K562 (cell line): Measurements from ENCODE around the gene PRR29. TPM values are rescaled to one million over a fixed set of nuclear protein-coding genes. Genes with fewer than 3 reads are reported as not detected.
A peak's percentile ranks its signal among the peaks of the same experiment; 100 is the strongest.

ENCODE experiments used
- ATAC-seq: fragments of 200-7000 bp; cut with Tn5 transposase; 3 replicates; pipeline ENCODE4 v1.9.1; 2020; ENCODE audit warnings: moderate library complexity
- BruUV-seq: library from RNA; stranded (reverse); fragments of 400-500 nt; replicated peaks from 2 replicates; lab custom pipeline; 2021; lab: Mats Ljungman, UMichigan
- CTCF ChIA-PET: fragments of 300-600 bp; formaldehyde crosslinking; extraction: SDS; loops from one replicate; lab custom pipeline; 2021; ENCODE audit warnings: low intra/inter-chr PET ratio; lab: Yijun Ruan, JAX
- POLR2A ChIA-PET: fragments of 300-600, 350-650 bp; sonication (Branson Sonifier 250); formaldehyde crosslinking; extraction: SDS; loops from one replicate; lab custom pipeline; 2021; ENCODE audit warnings: antibody characterized with exemption, inconsistent platforms; lab: Yijun Ruan, JAX
- DNase-seq, 4 experiments: peaks; one replicate each; pipeline versions ENCODE4 v3.0.0 to v3.0.0-alpha.2; 2011 to 2018; ENCODE audit warnings: low spot score in 3 of 4, mixed read lengths in 3 of 4; ENCODE audit errors: extremely low read depth in 1 of 4
- FAIRE-seq: peaks from 2 replicates; lab custom pipeline; 2011; peaks lifted over from hg19 to GRCh38; lab: Jason Lieb, UNC
- H2AFZ ChIP-seq: 2 replicates; pipeline ENCODE4 v1.6.0; 2011; ENCODE audit warnings: low read depth, low read length, control low read depth, inconsistent platforms
- H3K27ac ChIP-seq: fragments of 200-600 bp; 3 replicates; pipeline ENCODE4 v1.8.0; 2011; ENCODE audit warnings: low read depth, mild to moderate bottlenecking, control low read depth, inconsistent platforms, low read length, moderate library complexity, mixed read lengths; ENCODE audit errors: extremely low read depth
- H3K27me3 ChIP-seq, 2 experiments: fragments of 300-600 bp in 1 of 2; 2 replicates in 1 of 2; 3 replicates in 1 of 2; pipeline versions ENCODE4 v1.6.0 to v1.8.0; 2011; ENCODE audit warnings: inconsistent platforms in 2 of 2, low read length in 2 of 2, mild to moderate bottlenecking in 1 of 2, mixed read lengths in 1 of 2, moderate library complexity in 1 of 2; ENCODE audit not compliant: control insufficient read depth in 2 of 2, insufficient read depth in 2 of 2
- H3K36me3 ChIP-seq: fragments of 300-600 bp; 3 replicates; pipeline ENCODE4 v1.8.0; 2011; ENCODE audit warnings: mild to moderate bottlenecking, low read length, inconsistent platforms; ENCODE audit not compliant: control insufficient read depth, insufficient read depth
- H3K4me1 ChIP-seq, 2 experiments: fragments of 200-600 bp in 1 of 2; replicated peaks in 1 of 2; 2 replicates in 1 of 2; 3 replicates in 1 of 2; pipeline versions ENCODE4 v1.5.1 to v1.8.0; 2011; ENCODE audit warnings: inconsistent platforms in 2 of 2, low read length in 2 of 2, mild to moderate bottlenecking in 1 of 2, mixed read lengths in 1 of 2, moderate library complexity in 1 of 2; ENCODE audit not compliant: control insufficient read depth in 2 of 2, insufficient read depth in 2 of 2
- H3K4me2 ChIP-seq: 2 replicates; pipeline ENCODE4 v1.6.1; 2011; ENCODE audit warnings: low read length, control low read depth, inconsistent platforms, mixed read lengths; ENCODE audit not compliant: insufficient read depth
- H3K4me3 ChIP-seq: fragments of 200-600 bp; sonication (generic), shearing (Covaris generic); 2 replicates; pipeline ENCODE4 v1.5.1; 2016; ENCODE audit warnings: control low read depth, inconsistent platforms
- H3K79me2 ChIP-seq: fragments of 200-600 bp; 3 replicates; pipeline ENCODE4 v1.8.0; 2011; ENCODE audit warnings: low read length, inconsistent platforms; ENCODE audit not compliant: control insufficient read depth, insufficient read depth
- H3K9ac ChIP-seq, 2 experiments: 2 replicates each; pipeline versions ENCODE4 v1.6.0 to v1.6.1; 2011; ENCODE audit warnings: low read depth in 2 of 2, low read length in 2 of 2, control low read depth in 1 of 2, inconsistent platforms in 1 of 2, mild to moderate bottlenecking in 1 of 2, mixed read lengths in 1 of 2; ENCODE audit not compliant: insufficient read depth in 1 of 2
- H3K9me1 ChIP-seq: one replicate; pipeline ENCODE4 v1.6.0; 2011; ENCODE audit warnings: inconsistent platforms, mild to moderate bottlenecking, low read length, moderate library complexity; ENCODE audit not compliant: control insufficient read depth, insufficient read depth
- H3K9me3 ChIP-seq: replicated peaks from 2 replicates; pipeline ENCODE4 v1.5.1; 2011; ENCODE audit warnings: low read depth, low read length, inconsistent platforms; ENCODE audit not compliant: control insufficient read depth, insufficient read depth
- H4K20me1 ChIP-seq: replicated peaks from 2 replicates; pipeline ENCODE4 v1.6.1; 2011; ENCODE audit warnings: low read length, inconsistent platforms, mixed read lengths; ENCODE audit not compliant: control insufficient read depth, insufficient read depth
- ARID2 ChIP-seq: fragments of 450-650 bp; IDR thresholded peaks from 2 replicates; pipeline ENCODE4 v1.6.1; 2017; ENCODE audit warnings: antibody characterized with exemption, mild to moderate bottlenecking
- ARNT ChIP-seq, 2 experiments: fragments of 450-650 bp; IDR thresholded peaks; 2 replicates each; pipeline ENCODE4 v1.6.1; 2016; ENCODE audit warnings: mild to moderate bottlenecking in 1 of 2
- ASH1L ChIP-seq: fragments of 450-650 bp; IDR thresholded peaks from 2 replicates; pipeline ENCODE4 v1.6.1; 2018; ENCODE audit warnings: borderline replicate concordance, mild to moderate bottlenecking, low read depth; ENCODE audit not compliant: partially characterized antibody
- ELF4 ChIP-seq: fragments of 450-650 bp; formaldehyde crosslinking; IDR thresholded peaks from 2 replicates; pipeline ENCODE4 v1.4.0; 2022; ENCODE audit warnings: missing genetic modification characterization
- HDAC1 ChIP-seq, 2 experiments: fragments of 450-650 bp; IDR thresholded peaks; 2 replicates each; pipeline ENCODE4 v1.6.1; 2016 to 2017; ENCODE audit warnings: inconsistent platforms in 1 of 2, mild to moderate bottlenecking in 1 of 2, moderate library complexity in 1 of 2
- JUN ChIP-seq, 2 experiments: sonication (generic) in 1 of 2; formaldehyde crosslinking in 1 of 2; IDR thresholded peaks; 2 replicates each; pipeline versions ENCODE4 v1.6.1 to v1.8.0; 2012 to 2022; ENCODE audit warnings: borderline replicate concordance in 2 of 2, mild to moderate bottlenecking in 2 of 2, improper control_type of control experiment in 1 of 2, low read depth in 1 of 2, low read length in 1 of 2, missing genetic modification reagents in 1 of 2
- SMARCA5 ChIP-seq: fragments of 450-650 bp; IDR thresholded peaks from 2 replicates; pipeline ENCODE4 v1.6.1; 2016
- TOE1 ChIP-seq, 2 experiments: fragments of 450-650 bp in 1 of 2; sonication (generic) in 1 of 2; formaldehyde crosslinking in 1 of 2; IDR thresholded peaks; 2 replicates each; pipeline versions ENCODE4 v1.7.1 to v1.8.0; 2016 to 2022; ENCODE audit warnings: borderline replicate concordance in 2 of 2, mild to moderate bottlenecking in 2 of 2, antibody characterized with exemption in 1 of 2, inconsistent platforms in 1 of 2, low read depth in 1 of 2, missing genetic modification reagents in 1 of 2, moderate library complexity in 1 of 2
- WGBS: fragments of 100-300 bp; shearing (Covaris generic); methylation state at CpG from one replicate; pipeline ENCODE4 v1.1.6; 2016; ENCODE audit warnings: low coverage, mixed read lengths; ENCODE audit not compliant: insufficient coverage; ENCODE audit errors: missing lambda C conversion rate; 5-methylcytosine and 5-hydroxymethylcytosine counted together
- in situ Hi-C: fragments of 300-500 bp; cut with MboI; formaldehyde crosslinking; loops from 4 replicates; pipeline ENCODE4 v1.15.0; 2018; ENCODE audit warnings: inconsistent platforms, mixed read lengths
- intact Hi-C: fragments of 100-400 bp; cut with micrococcal nuclease; formaldehyde crosslinking; loops from 2 replicates; pipeline ENCODE4 v1.14.2; 2022
- polyA plus RNA-seq, 8 experiments: library from polyadenylated mRNA; depleted of rRNA in 4 of 8; stranded (reverse) in 5 of 8; unstranded in 3 of 8; fragments of >200 nt; fragmentation: Nextera tagmentation in 2 of 8; fragmentation: Illumina TruSeq in 1 of 8; extraction: Ambion mirVana in 2 of 8; extraction: Trizol in 1 of 8; gene quantifications; 2 replicates each; pipeline versions ENCODE4 v1.2.1 to v1.2.3, GENCODE V29; 2011 to 2014; ENCODE audit warnings: inconsistent platforms in 1 of 8, missing spikeins in 1 of 8
- total RNA-seq, 7 experiments: library from RNA; depleted of rRNA in 6 of 7; stranded (reverse); fragments of >200 nt in 6 of 7; fragmentation: Illumina TruSeq in 2 of 7; extraction: Trizol in 2 of 7; gene quantifications; 2 replicates each; pipeline versions ENCODE4 v1.2.1 to v1.2.3, GENCODE V29; 2011 to 2021; ENCODE audit warnings: low replicate concordance in 1 of 7
- TF ChIP-seq, protein P1 (sequence below): sonication (generic); formaldehyde crosslinking; IDR thresholded peaks from 2 replicates; pipeline ENCODE4 v1.9.0; 2022; ENCODE audit warnings: mild to moderate bottlenecking, missing genetic modification reagents
- TF ChIP-seq, protein P2 (sequence below): sonication (generic); formaldehyde crosslinking; IDR thresholded peaks from 2 replicates; pipeline ENCODE4 v1.8.0; 2023; ENCODE audit warnings: missing genetic modification reagents, mild to moderate bottlenecking, borderline replicate concordance

The PRR29 gene
- total and polyA plus RNA-seq, 9 of the 15 experiments (the other 6 are each of a cell fraction or from before 2014, with no cell fraction given), result 0.08 to 0.58 (median 0.15) TPM; not detected in 5

DNA sequence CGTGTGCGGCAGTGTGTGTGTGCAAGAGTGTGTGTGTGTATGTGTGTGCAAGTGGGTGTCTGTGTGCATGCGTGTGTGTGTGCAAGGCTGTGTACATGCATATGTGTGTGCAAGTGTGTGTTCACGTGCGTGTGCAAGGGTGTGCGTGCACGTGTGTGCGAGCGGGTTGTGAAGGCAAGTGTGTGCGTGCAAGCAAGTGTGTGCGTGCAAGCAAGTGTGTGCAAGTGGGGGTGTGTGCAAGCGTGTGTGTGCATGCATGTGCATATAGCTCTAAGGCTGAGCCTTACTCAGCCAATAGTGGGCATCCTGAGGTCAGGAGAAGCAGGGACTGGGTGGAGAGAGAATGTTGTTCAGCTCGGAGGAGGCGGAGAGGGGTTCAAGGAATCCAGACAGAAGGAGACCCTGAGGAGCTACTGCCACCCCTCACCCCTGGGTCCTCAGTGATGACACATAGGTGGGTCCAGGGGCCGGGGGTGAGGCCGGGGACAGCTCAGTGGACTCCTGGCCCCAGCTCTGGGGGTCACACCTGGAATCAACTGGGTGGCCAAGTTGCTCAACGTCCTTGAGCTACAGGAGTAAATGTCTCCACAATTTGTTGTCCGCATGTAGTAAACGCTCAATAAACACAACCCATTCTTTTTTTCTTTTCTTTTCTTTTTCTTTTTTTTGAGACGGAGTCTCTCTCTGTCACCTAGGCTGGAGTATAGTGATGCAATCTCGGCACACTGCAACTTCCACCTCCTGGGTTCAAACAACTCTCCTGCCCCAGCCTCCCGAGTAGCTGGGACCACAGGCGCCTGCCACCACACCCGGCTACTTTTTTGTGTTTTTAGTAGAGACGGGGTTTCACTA, 1.8 kb downstream of the PRR29 start:
- ChIA-PET CTCF (no interaction called here), POLR2A (interaction anchor here (0.6 to 1.2 kb wide), 6 partner anchors 10 to 236 kb away, joined by 3 to 5 read pairs (median 3); no protein-coding TSS in a partner anchor)
- no peaks in the 10 kb centered on the region for H3K9me1 ChIP-seq
- H3K36me3 ChIP-seq, result peaks cover 25% of the 10 kb centered on the region
- WGBS, result 45% methylated on average over 23 of the region's 25 CpGs
- H3K4me1 ChIP-seq, result peaks cover 6 to 59% of the 10 kb centered on the region in 2 experiments
- H3K9me3 ChIP-seq, result no peaks in the 10 kb centered on the region
- no peaks in the 10 kb centered on the region for H4K20me1 ChIP-seq
- in situ Hi-C loops (no loop called here), intact Hi-C loops (no loop called here)
- H3K27me3 ChIP-seq, result no peaks in the 10 kb centered on the region; a peak in 1 of 5 replicates
- H3K4me2 ChIP-seq, result no peak overlapping the region
- no TSS peak for BruUV-seq
- no peak overlapping the region for H3K4me3 ChIP-seq
- no peak overlapping the region for H2AFZ ChIP-seq
- peak in 2 of 4 experiments; percentile 6 to 8 for DNase-seq
- H3K79me2 ChIP-seq, result peaks cover 3% of the 10 kb centered on the region; the same call in 2 of the 3 replicates
- no peak overlapping the region for H3K27ac ChIP-seq
- no peak for FAIRE-seq
- no peak; the same call in 2 of the 3 replicates for ATAC-seq
- no peak overlapping the region for H3K9ac ChIP-seq
- TF ChIP-seq ARID2, result peak; percentile 96
- TF ChIP-seq ASH1L, result peak; percentile 23
- TF ChIP-seq, protein P1, sequence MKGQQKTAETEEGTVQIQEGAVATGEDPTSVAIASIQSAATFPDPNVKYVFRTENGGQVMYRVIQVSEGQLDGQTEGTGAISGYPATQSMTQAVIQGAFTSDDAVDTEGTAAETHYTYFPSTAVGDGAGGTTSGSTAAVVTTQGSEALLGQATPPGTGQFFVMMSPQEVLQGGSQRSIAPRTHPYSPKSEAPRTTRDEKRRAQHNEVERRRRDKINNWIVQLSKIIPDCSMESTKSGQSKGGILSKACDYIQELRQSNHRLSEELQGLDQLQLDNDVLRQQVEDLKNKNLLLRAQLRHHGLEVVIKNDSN (CRISPR knock-in tag), result peak; percentile 46; the same call in 1 of the 2 replicates
- TF ChIP-seq ELF4 (CRISPR knock-in tag), result no peak
- TF ChIP-seq ARNT (IDR thresholded peaks at IDR 0.05), result no peak
- TF ChIP-seq SMARCA5, result peak; percentile 36; the same call in 1 of the 2 replicates
- TF ChIP-seq HDAC1 (IDR thresholded peaks at IDR 0.05), result peak in 1 of 2 experiments; percentile 53; a peak in 1 of 4 replicates
- TF ChIP-seq, protein P2, sequence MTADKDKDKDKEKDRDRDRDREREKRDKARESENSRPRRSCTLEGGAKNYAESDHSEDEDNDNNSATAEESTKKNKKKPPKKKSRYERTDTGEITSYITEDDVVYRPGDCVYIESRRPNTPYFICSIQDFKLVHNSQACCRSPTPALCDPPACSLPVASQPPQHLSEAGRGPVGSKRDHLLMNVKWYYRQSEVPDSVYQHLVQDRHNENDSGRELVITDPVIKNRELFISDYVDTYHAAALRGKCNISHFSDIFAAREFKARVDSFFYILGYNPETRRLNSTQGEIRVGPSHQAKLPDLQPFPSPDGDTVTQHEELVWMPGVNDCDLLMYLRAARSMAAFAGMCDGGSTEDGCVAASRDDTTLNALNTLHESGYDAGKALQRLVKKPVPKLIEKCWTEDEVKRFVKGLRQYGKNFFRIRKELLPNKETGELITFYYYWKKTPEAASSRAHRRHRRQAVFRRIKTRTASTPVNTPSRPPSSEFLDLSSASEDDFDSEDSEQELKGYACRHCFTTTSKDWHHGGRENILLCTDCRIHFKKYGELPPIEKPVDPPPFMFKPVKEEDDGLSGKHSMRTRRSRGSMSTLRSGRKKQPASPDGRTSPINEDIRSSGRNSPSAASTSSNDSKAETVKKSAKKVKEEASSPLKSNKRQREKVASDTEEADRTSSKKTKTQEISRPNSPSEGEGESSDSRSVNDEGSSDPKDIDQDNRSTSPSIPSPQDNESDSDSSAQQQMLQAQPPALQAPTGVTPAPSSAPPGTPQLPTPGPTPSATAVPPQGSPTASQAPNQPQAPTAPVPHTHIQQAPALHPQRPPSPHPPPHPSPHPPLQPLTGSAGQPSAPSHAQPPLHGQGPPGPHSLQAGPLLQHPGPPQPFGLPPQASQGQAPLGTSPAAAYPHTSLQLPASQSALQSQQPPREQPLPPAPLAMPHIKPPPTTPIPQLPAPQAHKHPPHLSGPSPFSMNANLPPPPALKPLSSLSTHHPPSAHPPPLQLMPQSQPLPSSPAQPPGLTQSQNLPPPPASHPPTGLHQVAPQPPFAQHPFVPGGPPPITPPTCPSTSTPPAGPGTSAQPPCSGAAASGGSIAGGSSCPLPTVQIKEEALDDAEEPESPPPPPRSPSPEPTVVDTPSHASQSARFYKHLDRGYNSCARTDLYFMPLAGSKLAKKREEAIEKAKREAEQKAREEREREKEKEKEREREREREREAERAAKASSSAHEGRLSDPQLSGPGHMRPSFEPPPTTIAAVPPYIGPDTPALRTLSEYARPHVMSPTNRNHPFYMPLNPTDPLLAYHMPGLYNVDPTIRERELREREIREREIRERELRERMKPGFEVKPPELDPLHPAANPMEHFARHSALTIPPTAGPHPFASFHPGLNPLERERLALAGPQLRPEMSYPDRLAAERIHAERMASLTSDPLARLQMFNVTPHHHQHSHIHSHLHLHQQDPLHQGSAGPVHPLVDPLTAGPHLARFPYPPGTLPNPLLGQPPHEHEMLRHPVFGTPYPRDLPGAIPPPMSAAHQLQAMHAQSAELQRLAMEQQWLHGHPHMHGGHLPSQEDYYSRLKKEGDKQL (CRISPR knock-in tag), result no peak
- TF ChIP-seq TOE1 (IDR thresholded peaks at IDR 0.05; ENCODE audit: borderline replicate concordance), result no peak
- peak; percentile 65; the same call in 1 of the 2 replicates for TF ChIP-seq TOE1 (CRISPR knock-in tag; IDR thresholded peaks at IDR 0.05; ENCODE audit: borderline replicate concordance, low read depth)
- no peak for TF ChIP-seq JUN (IDR thresholded peaks at IDR 0.05; ENCODE audit: borderline replicate concordance, low read depth, low read length)
- TF ChIP-seq JUN (CRISPR knock-in tag; IDR thresholded peaks at IDR 0.05; ENCODE audit: borderline replicate concordance), result no peak
